Stimulated activated naive B cell treated with anti-CD40 and anti-IgM and Interleukin-4, amounts not matched to agents 10 μg/mL and 1 μg/mL and 100 μg/mL, for 72 hours (primary cell): ENCODE measurements around the gene ZMPSTE24.
A peak's percentile ranks its signal among the peaks of the same experiment; 100 is the strongest.
"Not testable (repeated sequence)": the region's sequence is repeated elsewhere in the genome, so short reads cannot be mapped to it uniquely, and the experiment has no call there.

ENCODE experiments used
- ATAC-seq, 2 donors: fragments of 150-1000 bp; cut with Tn5 transposase; replicated peaks; 2 replicates each; pipeline ENCODE4 v1.10.0; 2021; ENCODE audit warnings: moderate library complexity in 1 of 2
- DNase-seq: peaks from one replicate; pipeline ENCODE4 v3.0.0; 2021
- H3K27ac Mint-ChIP-seq: one replicate; pipeline ENCODE4 v1.8.0; 2022; ENCODE audit warnings: mild to moderate bottlenecking, mixed read lengths
- H3K27me3 Mint-ChIP-seq, 2 donors: one replicate each; pipeline ENCODE4 v1.8.0; 2022; ENCODE audit warnings: mixed read lengths in 2 of 2
- H3K36me3 Mint-ChIP-seq, 2 donors: one replicate each; pipeline ENCODE4 v1.8.0; 2022; ENCODE audit warnings: mixed read lengths in 2 of 2, mild to moderate bottlenecking in 1 of 2
- H3K4me1 Mint-ChIP-seq, 2 donors: one replicate each; pipeline ENCODE4 v1.8.0; 2022; ENCODE audit warnings: mixed read lengths in 2 of 2, mild to moderate bottlenecking in 1 of 2
- H3K4me3 Mint-ChIP-seq, 2 donors: one replicate each; pipeline ENCODE4 v1.8.0; 2022; ENCODE audit warnings: mild to moderate bottlenecking in 2 of 2, mixed read lengths in 2 of 2, moderate library complexity in 1 of 2
- H3K9me3 Mint-ChIP-seq, 2 donors: one replicate each; pipeline ENCODE4 v1.8.0; 2022; ENCODE audit warnings: mixed read lengths in 2 of 2, mild to moderate bottlenecking in 1 of 2

The ZMPSTE24 gene

DNA sequence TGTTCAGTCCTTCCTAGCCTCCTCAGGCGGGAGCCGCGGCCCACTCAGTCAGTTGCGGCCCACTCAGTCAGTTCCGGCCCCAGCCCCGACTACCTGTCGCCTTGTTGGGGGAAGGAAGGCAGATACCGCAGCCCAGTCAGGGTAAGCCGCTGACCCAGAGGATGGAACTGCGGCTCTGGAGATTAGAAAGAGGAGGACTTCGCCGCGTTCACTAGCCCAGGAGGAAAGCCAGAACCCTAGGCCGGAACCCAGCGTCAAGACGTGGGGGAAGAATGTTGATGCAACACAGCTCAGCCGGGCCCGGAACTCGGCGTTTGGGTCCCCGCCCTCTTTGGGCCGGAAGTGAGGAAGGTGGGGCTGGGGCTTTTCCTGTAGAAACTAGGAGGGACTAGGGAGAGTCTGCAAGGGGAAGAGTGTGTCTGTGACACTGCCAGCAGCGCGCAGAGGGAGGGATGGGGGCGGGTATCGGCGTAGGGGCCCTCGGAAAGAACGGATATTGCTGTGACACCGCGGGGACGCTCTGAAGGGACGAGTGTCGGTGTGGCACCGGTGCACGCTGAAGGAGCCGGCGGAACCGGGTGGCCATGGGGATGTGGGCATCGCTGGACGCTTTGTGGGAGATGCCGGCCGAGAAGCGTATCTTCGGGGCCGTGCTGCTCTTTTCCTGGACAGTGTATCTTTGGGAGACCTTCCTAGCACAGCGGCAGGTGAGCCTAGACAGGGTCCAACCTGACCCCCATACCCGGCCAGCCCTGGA is at the start of gene ZMPSTE24:
Gene ZMPSTE24 (plus strand): TSS at position 549 of the 757 bp plus-strand sequence. CDS start 36 bp downstream, at position 585.
- ATAC-seq (peak; percentile 98), DNase-seq (peak; percentile 94)
- Mint-ChIP-seq H3K4me3 (peak within 1 kb of the TSS; percentile 95 to 97), H3K36me3 (peaks cover 4 to 27% of the 10 kb centered on the region in 2 donors), H3K27me3 (no peaks in the 10 kb centered on the region), H3K27ac (peak within 1 kb of the TSS; percentile 100), H3K9me3 (no peaks in the 10 kb centered on the region), H3K4me1 (peaks cover 10 to 11% of the 10 kb centered on the region in 2 donors)

DNA sequence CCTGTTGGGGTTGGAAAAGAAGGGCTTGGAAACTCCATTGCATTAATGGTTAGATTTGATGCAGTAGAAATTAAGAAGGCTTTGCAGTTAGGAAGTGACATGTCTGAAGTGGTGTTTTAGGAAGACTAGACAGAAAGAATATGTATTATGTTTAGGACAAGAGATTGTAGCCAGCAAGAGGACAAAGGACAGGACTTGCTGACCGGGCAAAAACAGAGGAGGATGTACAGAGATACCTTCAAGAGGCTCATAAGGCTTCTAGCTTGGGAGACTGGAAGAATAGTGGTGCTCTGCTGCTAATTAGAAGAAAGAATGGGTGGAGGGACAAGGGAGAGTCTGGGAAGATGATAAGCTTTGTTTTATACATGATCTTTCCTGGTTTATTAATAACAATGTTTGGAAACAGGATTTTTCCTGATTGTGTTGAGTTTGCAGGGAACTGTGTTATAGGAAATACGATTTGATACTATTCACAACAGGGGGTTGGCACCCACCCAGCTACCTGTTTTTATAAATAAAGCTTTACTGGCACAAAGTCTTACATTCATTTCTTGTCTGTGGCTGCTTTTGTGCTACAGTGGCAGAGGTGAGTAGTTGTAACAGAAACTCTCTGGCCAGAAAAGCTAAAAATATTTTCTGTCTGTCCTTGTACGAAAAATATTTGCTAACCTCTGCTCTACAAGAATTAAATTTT is 47.4 kb upstream of the ZMPSTE24 start:
- Mint-ChIP-seq H3K4me1 (peaks cover 4 to 5% of the 10 kb centered on the region in 2 donors), H3K27ac (no peak overlapping the region), H3K36me3 (peaks cover 25 to 43% of the 10 kb centered on the region in 2 donors), H3K9me3 (no peaks in the 10 kb centered on the region), H3K27me3 (no peaks in the 10 kb centered on the region), H3K4me3 (no peak overlapping the region)
- ATAC-seq (no peak), DNase-seq (no peak)

DNA sequence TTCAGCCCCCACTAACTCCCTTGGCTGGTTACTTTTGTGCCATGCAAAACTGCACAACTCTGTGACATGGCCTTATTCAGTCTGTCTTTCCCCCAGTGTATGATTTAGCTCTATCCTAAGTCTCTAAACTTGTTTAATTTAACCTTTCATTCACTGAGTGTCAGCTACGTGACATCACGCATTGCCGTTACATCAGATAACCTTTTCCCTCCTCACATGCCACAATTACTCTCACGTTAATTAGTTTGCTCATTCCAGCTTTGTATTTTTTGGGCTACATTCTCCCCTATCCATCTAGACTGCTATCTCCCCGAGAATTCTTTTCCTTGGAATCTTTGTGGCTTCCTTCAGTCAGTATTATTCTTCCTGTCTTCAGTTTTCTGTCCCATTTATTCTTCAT is 39.7 kb upstream of the ZMPSTE24 start:
- no peaks in the 10 kb centered on the region for H3K27me3 Mint-ChIP-seq
- no peak overlapping the region for H3K27ac Mint-ChIP-seq
- H3K4me3 Mint-ChIP-seq = no peak overlapping the region
- peaks cover 6% of the 10 kb centered on the region in 2 donors for H3K4me1 Mint-ChIP-seq
- DNase-seq = no peak
- no peaks in the 10 kb centered on the region for H3K9me3 Mint-ChIP-seq
- H3K36me3 Mint-ChIP-seq = peaks cover 15 to 33% of the 10 kb centered on the region in 2 donors
- no peak for ATAC-seq

- not testable (repeated sequence) for H3K27me3 Mint-ChIP-seq, DNase-seq, H3K4me3 Mint-ChIP-seq, H3K4me1 Mint-ChIP-seq, H3K27ac Mint-ChIP-seq, H3K9me3 Mint-ChIP-seq, ATAC-seq
- peaks cover 9 to 26% of the 10 kb centered on the region in 2 donors for H3K36me3 Mint-ChIP-seq
Measured at GRCh38 chr1:40221471-40221905, 36.5 kb upstream of the ZMPSTE24 start.

DNA sequence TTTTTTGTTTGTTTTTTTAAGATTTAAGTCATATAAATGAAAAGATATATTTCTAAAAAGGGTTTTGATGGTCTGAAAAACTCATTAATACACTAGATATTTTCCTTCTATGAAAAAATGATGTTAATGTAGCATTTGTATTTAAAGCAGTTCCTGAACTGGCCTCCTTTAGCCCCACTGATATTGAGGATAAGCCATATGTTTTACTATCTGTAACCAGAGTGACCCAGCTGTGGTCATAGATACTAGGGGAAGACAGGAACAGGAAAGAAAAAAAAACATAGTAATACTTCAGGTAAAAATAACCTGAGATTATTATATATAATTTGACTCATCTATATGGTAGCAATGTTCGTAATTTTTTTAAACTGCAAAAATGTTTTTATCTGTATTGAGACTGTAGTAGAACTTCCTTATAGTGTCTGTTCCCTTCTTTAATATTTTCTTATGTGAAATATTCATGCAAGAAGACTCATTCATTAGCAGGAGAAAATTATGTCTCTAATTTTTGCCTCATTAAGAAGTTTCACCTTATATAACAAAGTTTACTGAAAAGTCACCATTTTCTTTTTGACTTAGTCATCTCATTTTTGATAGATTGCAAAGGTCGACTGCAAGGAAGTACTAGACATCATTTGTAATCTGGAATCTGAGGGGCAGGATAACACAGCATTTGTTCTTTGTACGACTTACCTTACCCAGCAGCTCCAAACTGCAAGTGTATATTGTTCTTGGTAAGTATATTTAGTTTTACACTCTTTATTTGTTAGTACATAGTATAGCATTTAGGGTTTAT is 35.9 kb upstream of the ZMPSTE24 start:
- peaks cover 7 to 22% of the 10 kb centered on the region in 2 donors for H3K36me3 Mint-ChIP-seq
- no peaks in the 10 kb centered on the region for H3K27me3 Mint-ChIP-seq
- no peak overlapping the region for H3K4me3 Mint-ChIP-seq
- DNase-seq (no peak), ATAC-seq (no peak)
- peaks cover 4 to 6% of the 10 kb centered on the region in 2 donors for H3K4me1 Mint-ChIP-seq
- H3K9me3 Mint-ChIP-seq = no peaks in the 10 kb centered on the region
- no peak overlapping the region for H3K27ac Mint-ChIP-seq

- no peak overlapping the region for H3K27ac Mint-ChIP-seq
- peaks cover 7 to 23% of the 10 kb centered on the region in 2 donors for H3K36me3 Mint-ChIP-seq
- H3K9me3 Mint-ChIP-seq = no peaks in the 10 kb centered on the region
- no peaks in the 10 kb centered on the region for H3K27me3 Mint-ChIP-seq
- DNase-seq (no peak), ATAC-seq (no peak)
- H3K4me3 Mint-ChIP-seq = no peak overlapping the region
- H3K4me1 Mint-ChIP-seq = peaks cover 4 to 6% of the 10 kb centered on the region in 2 donors
Measured at GRCh38 chr1:40224040-40224439, 34.0 kb upstream of the ZMPSTE24 start.

- Mint-ChIP-seq H3K36me3 (peaks cover 12 to 22% of the 10 kb centered on the region in 2 donors), H3K27me3 (no peaks in the 10 kb centered on the region), H3K9me3 (no peaks in the 10 kb centered on the region), H3K27ac (no peak overlapping the region), H3K4me3 (no peak overlapping the region), H3K4me1 (peaks cover 2 to 5% of the 10 kb centered on the region in 2 donors)
- no peak for ATAC-seq
- DNase-seq = no peak
Measured at GRCh38 chr1:40226192-40226591, 31.8 kb upstream of the ZMPSTE24 start.

DNA sequence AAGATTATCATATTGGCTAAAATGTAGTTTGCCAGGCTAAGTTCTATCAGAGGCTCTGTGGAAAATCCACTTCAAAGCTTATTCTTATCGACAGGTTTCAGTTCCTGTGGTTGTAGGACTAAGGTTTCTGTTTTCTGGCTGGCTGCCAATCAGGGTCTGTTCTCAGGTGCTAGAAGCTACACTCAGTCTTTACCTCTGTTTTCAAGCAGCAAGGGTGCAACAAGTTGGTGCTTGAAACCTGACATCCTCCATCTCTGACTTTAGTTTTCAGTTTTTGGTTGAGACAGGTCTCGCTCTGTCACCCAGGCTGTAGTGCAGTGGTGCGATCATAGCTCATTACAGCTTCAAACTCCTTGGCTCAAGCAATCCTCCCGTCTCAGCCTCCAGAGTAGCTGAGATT is 25.6 kb upstream of the ZMPSTE24 start:
- DNase-seq (peak; percentile 59), ATAC-seq (peak; percentile 99 to 100)

GRCh38 chr1:40239626-40240025 is 18.4 kb upstream of the ZMPSTE24 start:
- no peak overlapping the region for H3K4me3 Mint-ChIP-seq
- H3K27me3 Mint-ChIP-seq = no peaks in the 10 kb centered on the region
- ATAC-seq = no peak
- H3K9me3 Mint-ChIP-seq = no peaks in the 10 kb centered on the region
- peaks cover 18 to 43% of the 10 kb centered on the region in 2 donors for H3K36me3 Mint-ChIP-seq
- H3K27ac Mint-ChIP-seq = no peak overlapping the region
- DNase-seq = no peak
- peaks cover 7 to 12% of the 10 kb centered on the region in 2 donors for H3K4me1 Mint-ChIP-seq

More for the DNA sequence above, 25.6 kb upstream of the ZMPSTE24 start:
- Mint-ChIP-seq H3K27me3 (no peaks in the 10 kb centered on the region), H3K4me3 (no peak overlapping the region), H3K36me3 (peaks cover 41 to 54% of the 10 kb centered on the region in 2 donors), H3K4me1 (peaks cover 5 to 21% of the 10 kb centered on the region in 2 donors), H3K27ac (no peak overlapping the region), H3K9me3 (no peaks in the 10 kb centered on the region)

DNA sequence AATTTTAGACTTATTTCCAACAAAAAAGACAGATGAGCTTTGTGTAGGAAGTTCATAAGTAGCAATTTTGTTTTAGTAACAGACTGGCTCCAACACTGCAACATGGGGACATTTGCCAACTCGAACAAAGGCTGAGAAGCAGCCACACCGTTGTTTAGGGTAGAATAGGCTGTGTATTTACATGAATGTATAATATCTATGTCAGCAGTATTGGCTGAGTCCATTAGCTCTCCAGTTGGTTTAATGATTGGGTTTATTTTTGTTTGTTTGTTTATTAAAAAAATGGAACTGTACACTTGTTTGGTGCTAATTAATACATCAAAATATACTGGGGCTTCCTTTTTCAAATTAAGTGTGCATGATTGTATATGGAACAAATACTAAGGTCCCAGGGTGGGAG is 17.6 kb upstream of the ZMPSTE24 start:
- Mint-ChIP-seq H3K9me3 (no peaks in the 10 kb centered on the region), H3K27me3 (no peaks in the 10 kb centered on the region), H3K4me1 (peaks cover 7 to 12% of the 10 kb centered on the region in 2 donors), H3K4me3 (no peak overlapping the region), H3K36me3 (peaks cover 18 to 41% of the 10 kb centered on the region in 2 donors), H3K27ac (no peak overlapping the region)
- DNase-seq (no peak), ATAC-seq (no peak)

GRCh38 chr1:40241362-40241761 is 16.7 kb upstream of the ZMPSTE24 start:
- Mint-ChIP-seq H3K9me3 (no peaks in the 10 kb centered on the region), H3K27me3 (no peaks in the 10 kb centered on the region), H3K4me3 (no peak overlapping the region), H3K27ac (peak overlapping the region; percentile 11), H3K4me1 (peaks cover 7 to 12% of the 10 kb centered on the region in 2 donors), H3K36me3 (peaks cover 13 to 36% of the 10 kb centered on the region in 2 donors)
- DNase-seq (no peak), ATAC-seq (peak in 1 of 2 donors; percentile 55)

DNA sequence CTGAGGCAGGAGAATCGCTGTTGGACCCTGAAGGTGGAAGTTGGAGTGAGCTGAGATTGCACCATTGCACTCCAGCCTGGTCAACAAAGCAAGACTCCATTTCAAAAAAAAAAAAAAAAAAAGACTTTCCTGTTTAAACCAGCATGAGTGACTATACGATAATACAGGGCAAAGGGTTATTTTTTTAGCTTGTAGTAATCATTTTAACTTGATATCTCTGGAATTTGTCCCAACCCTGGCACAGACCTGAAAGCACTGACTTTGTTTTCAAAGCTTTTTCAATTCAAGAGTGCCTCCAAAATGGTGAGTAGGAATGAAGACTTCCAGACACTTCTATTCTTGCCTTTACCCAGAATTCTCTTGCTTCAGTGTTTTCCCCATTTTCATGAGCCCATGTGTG is 14.7 kb upstream of the ZMPSTE24 start:
- DNase-seq = no peak
- Mint-ChIP-seq H3K27ac (no peak overlapping the region), H3K27me3 (no peaks in the 10 kb centered on the region), H3K9me3 (no peaks in the 10 kb centered on the region), H3K4me3 (no peak overlapping the region), H3K4me1 (peaks cover 5 to 8% of the 10 kb centered on the region in 2 donors), H3K36me3 (peaks cover 6 to 20% of the 10 kb centered on the region in 2 donors)
- ATAC-seq = no peak

DNA sequence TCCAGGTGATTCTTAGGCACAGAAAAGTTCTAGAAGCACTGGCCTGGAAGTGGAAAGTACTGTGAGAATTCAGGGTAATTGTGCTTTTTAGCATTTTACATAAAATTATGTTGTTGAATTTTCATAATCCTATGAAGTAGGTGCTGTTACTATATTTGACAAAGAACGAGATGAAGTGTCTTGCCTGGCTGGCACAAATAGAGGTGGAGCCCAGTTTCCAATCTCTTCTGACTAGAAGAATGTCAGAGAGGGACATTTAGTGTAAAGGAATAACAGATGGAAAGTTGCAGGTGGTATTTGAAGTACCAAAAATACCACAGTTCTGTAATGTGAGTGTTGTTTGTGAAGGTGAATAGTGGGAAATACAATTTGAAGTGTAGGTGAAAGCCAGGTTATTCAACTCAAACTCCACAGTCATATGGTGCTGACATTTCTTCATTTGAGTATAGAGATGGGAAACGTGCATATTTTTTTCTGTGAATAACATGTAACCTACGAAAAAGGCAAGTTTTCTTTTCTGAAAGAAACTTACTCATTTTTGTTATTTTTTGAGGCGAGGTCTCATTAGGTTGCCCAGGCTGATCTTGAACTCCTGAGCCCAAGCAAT is 13.8 kb upstream of the ZMPSTE24 start:
- Mint-ChIP-seq H3K4me1 (peaks cover 5 to 7% of the 10 kb centered on the region in 2 donors), H3K27ac (no peak overlapping the region), H3K9me3 (no peaks in the 10 kb centered on the region), H3K36me3 (peaks cover 5 to 14% of the 10 kb centered on the region in 2 donors), H3K27me3 (no peaks in the 10 kb centered on the region), H3K4me3 (no peak overlapping the region)
- ATAC-seq (no peak), DNase-seq (no peak)

- ATAC-seq = no peak
- Mint-ChIP-seq H3K4me3 (no peak overlapping the region), H3K9me3 (no peaks in the 10 kb centered on the region), H3K4me1 (peaks cover 5 to 7% of the 10 kb centered on the region in 2 donors), H3K36me3 (peaks cover 4 to 5% of the 10 kb centered on the region in 2 donors), H3K27ac (no peak overlapping the region), H3K27me3 (no peaks in the 10 kb centered on the region)
- no peak for DNase-seq
Measured at GRCh38 chr1:40245686-40246085, 12.3 kb upstream of the ZMPSTE24 start.
